K562 (cell line): ENCODE results near the gene VWA3B. TPM values are rescaled to one million over a fixed set of nuclear protein-coding genes. Genes with fewer than 3 reads are reported as not detected.

Experiments used
- ATAC-seq: fragments of 200-7000 bp; cut with Tn5 transposase; 3 replicates; pipeline ENCODE4 v1.9.1; 2020; ENCODE audit warnings: moderate library complexity
- BruUV-seq: library from RNA; stranded (reverse); fragments of 400-500 nt; replicated peaks from 2 replicates; lab custom pipeline; 2021; lab: Mats Ljungman, UMichigan
- CTCF ChIA-PET: fragments of 300-600 bp; formaldehyde crosslinking; extraction: SDS; loops from one replicate; lab custom pipeline; 2021; ENCODE audit warnings: low intra/inter-chr PET ratio; lab: Yijun Ruan, JAX
- POLR2A ChIA-PET: fragments of 300-600, 350-650 bp; sonication (Branson Sonifier 250); formaldehyde crosslinking; extraction: SDS; loops from one replicate; lab custom pipeline; 2021; ENCODE audit warnings: antibody characterized with exemption, inconsistent platforms; lab: Yijun Ruan, JAX
- DNase-seq, 4 experiments: peaks; one replicate each; pipeline versions ENCODE4 v3.0.0 to v3.0.0-alpha.2; 2011 to 2018; ENCODE audit warnings: low spot score in 3 of 4, mixed read lengths in 3 of 4; ENCODE audit errors: extremely low read depth in 1 of 4
- FAIRE-seq: peaks from 2 replicates; lab custom pipeline; 2011; peaks lifted over from hg19 to GRCh38; lab: Jason Lieb, UNC
- H2AFZ ChIP-seq: 2 replicates; pipeline ENCODE4 v1.6.0; 2011; ENCODE audit warnings: low read depth, low read length, control low read depth, inconsistent platforms
- H3K27ac ChIP-seq: fragments of 200-600 bp; 3 replicates; pipeline ENCODE4 v1.8.0; 2011; ENCODE audit warnings: low read depth, mild to moderate bottlenecking, control low read depth, inconsistent platforms, low read length, moderate library complexity, mixed read lengths; ENCODE audit errors: extremely low read depth
- H3K27me3 ChIP-seq, 2 experiments: fragments of 300-600 bp in 1 of 2; 2 replicates in 1 of 2; 3 replicates in 1 of 2; pipeline versions ENCODE4 v1.6.0 to v1.8.0; 2011; ENCODE audit warnings: inconsistent platforms in 2 of 2, low read length in 2 of 2, mild to moderate bottlenecking in 1 of 2, mixed read lengths in 1 of 2, moderate library complexity in 1 of 2; ENCODE audit not compliant: control insufficient read depth in 2 of 2, insufficient read depth in 2 of 2
- H3K36me3 ChIP-seq: fragments of 300-600 bp; 3 replicates; pipeline ENCODE4 v1.8.0; 2011; ENCODE audit warnings: mild to moderate bottlenecking, low read length, inconsistent platforms; ENCODE audit not compliant: control insufficient read depth, insufficient read depth
- H3K4me1 ChIP-seq, 2 experiments: fragments of 200-600 bp in 1 of 2; replicated peaks in 1 of 2; 2 replicates in 1 of 2; 3 replicates in 1 of 2; pipeline versions ENCODE4 v1.5.1 to v1.8.0; 2011; ENCODE audit warnings: inconsistent platforms in 2 of 2, low read length in 2 of 2, mild to moderate bottlenecking in 1 of 2, mixed read lengths in 1 of 2, moderate library complexity in 1 of 2; ENCODE audit not compliant: control insufficient read depth in 2 of 2, insufficient read depth in 2 of 2
- H3K4me2 ChIP-seq: 2 replicates; pipeline ENCODE4 v1.6.1; 2011; ENCODE audit warnings: low read length, control low read depth, inconsistent platforms, mixed read lengths; ENCODE audit not compliant: insufficient read depth
- H3K4me3 ChIP-seq: fragments of 200-600 bp; sonication (generic), shearing (Covaris generic); 2 replicates; pipeline ENCODE4 v1.5.1; 2016; ENCODE audit warnings: control low read depth, inconsistent platforms
- H3K79me2 ChIP-seq: fragments of 200-600 bp; 3 replicates; pipeline ENCODE4 v1.8.0; 2011; ENCODE audit warnings: low read length, inconsistent platforms; ENCODE audit not compliant: control insufficient read depth, insufficient read depth
- H3K9ac ChIP-seq, 2 experiments: 2 replicates each; pipeline versions ENCODE4 v1.6.0 to v1.6.1; 2011; ENCODE audit warnings: low read depth in 2 of 2, low read length in 2 of 2, control low read depth in 1 of 2, inconsistent platforms in 1 of 2, mild to moderate bottlenecking in 1 of 2, mixed read lengths in 1 of 2; ENCODE audit not compliant: insufficient read depth in 1 of 2
- H3K9me1 ChIP-seq: one replicate; pipeline ENCODE4 v1.6.0; 2011; ENCODE audit warnings: inconsistent platforms, mild to moderate bottlenecking, low read length, moderate library complexity; ENCODE audit not compliant: control insufficient read depth, insufficient read depth
- H3K9me3 ChIP-seq: replicated peaks from 2 replicates; pipeline ENCODE4 v1.5.1; 2011; ENCODE audit warnings: low read depth, low read length, inconsistent platforms; ENCODE audit not compliant: control insufficient read depth, insufficient read depth
- H4K20me1 ChIP-seq: replicated peaks from 2 replicates; pipeline ENCODE4 v1.6.1; 2011; ENCODE audit warnings: low read length, inconsistent platforms, mixed read lengths; ENCODE audit not compliant: control insufficient read depth, insufficient read depth
- EP400 ChIP-seq: fragments of 450-650 bp; IDR thresholded peaks from 2 replicates; pipeline ENCODE4 v1.6.1; 2017; ENCODE audit warnings: antibody characterized with exemption, mild to moderate bottlenecking, moderate library complexity
- HNRNPK ChIP-seq: fragments of 200-400 bp; formaldehyde crosslinking; IDR thresholded peaks from one replicate; pipeline ENCODE4 v1.6.1; 2018; ENCODE audit warnings: mild to moderate bottlenecking, low read depth, low read length; ENCODE audit not compliant: poor library complexity, severe bottlenecking
- KLF13 ChIP-seq: fragments of 450-650 bp; IDR thresholded peaks from 2 replicates; pipeline ENCODE4 v1.6.1; 2016; ENCODE audit warnings: missing genetic modification characterization, low read depth, mild to moderate bottlenecking, missing compliant biosample characterization, moderate library complexity, borderline replicate concordance
- NR1H2 ChIP-seq: sonication (generic); formaldehyde crosslinking; IDR thresholded peaks from 2 replicates; pipeline ENCODE4 v1.4.0; 2020; ENCODE audit warnings: mild to moderate bottlenecking, missing genetic modification reagents
- RFX1 ChIP-seq: fragments of 450-650 bp; IDR thresholded peaks from 2 replicates; pipeline ENCODE4 v1.6.1; 2016; ENCODE audit warnings: mild to moderate bottlenecking, moderate library complexity
- ZNF217 ChIP-seq: sonication (generic); formaldehyde crosslinking; IDR thresholded peaks from 2 replicates; pipeline ENCODE4 v1.8.0; 2022; ENCODE audit warnings: mild to moderate bottlenecking, missing genetic modification reagents
- ZNF830 ChIP-seq: fragments of 250-450 bp; sonication (Bioruptor Pico); IDR thresholded peaks from 2 replicates; pipeline ENCODE4 v1.5.0; 2021; ENCODE audit warnings: mild to moderate bottlenecking
- WGBS: fragments of 100-300 bp; shearing (Covaris generic); methylation state at CpG from one replicate; pipeline ENCODE4 v1.1.6; 2016; ENCODE audit warnings: low coverage, mixed read lengths; ENCODE audit not compliant: insufficient coverage; ENCODE audit errors: missing lambda C conversion rate; 5-methylcytosine and 5-hydroxymethylcytosine counted together
- in situ Hi-C: fragments of 300-500 bp; cut with MboI; formaldehyde crosslinking; loops from 4 replicates; pipeline ENCODE4 v1.15.0; 2018; ENCODE audit warnings: inconsistent platforms, mixed read lengths
- intact Hi-C: fragments of 100-400 bp; cut with micrococcal nuclease; formaldehyde crosslinking; loops from 2 replicates; pipeline ENCODE4 v1.14.2; 2022
- polyA plus RNA-seq, 8 experiments: library from polyadenylated mRNA; depleted of rRNA in 4 of 8; stranded (reverse) in 5 of 8; unstranded in 3 of 8; fragments of >200 nt; fragmentation: Nextera tagmentation in 2 of 8; fragmentation: Illumina TruSeq in 1 of 8; extraction: Ambion mirVana in 2 of 8; extraction: Trizol in 1 of 8; gene quantifications; 2 replicates each; pipeline versions ENCODE4 v1.2.1 to v1.2.3, GENCODE V29; 2011 to 2014; ENCODE audit warnings: inconsistent platforms in 1 of 8, missing spikeins in 1 of 8
- total RNA-seq, 7 experiments: library from RNA; depleted of rRNA in 6 of 7; stranded (reverse); fragments of >200 nt in 6 of 7; fragmentation: Illumina TruSeq in 2 of 7; extraction: Trizol in 2 of 7; gene quantifications; 2 replicates each; pipeline versions ENCODE4 v1.2.1 to v1.2.3, GENCODE V29; 2011 to 2021; ENCODE audit warnings: low replicate concordance in 1 of 7
- TF ChIP-seq, protein P1 (sequence below): sonication (generic); formaldehyde crosslinking; IDR thresholded peaks from 2 replicates; pipeline ENCODE4 v1.8.1; 2023; ENCODE audit warnings: mild to moderate bottlenecking, missing genetic modification reagents

Gene VWA3B
- total and polyA plus RNA-seq, 9 of the 15 experiments (the other 6 are each of a cell fraction or from before 2014, with no cell fraction given) = not detected

DNA sequence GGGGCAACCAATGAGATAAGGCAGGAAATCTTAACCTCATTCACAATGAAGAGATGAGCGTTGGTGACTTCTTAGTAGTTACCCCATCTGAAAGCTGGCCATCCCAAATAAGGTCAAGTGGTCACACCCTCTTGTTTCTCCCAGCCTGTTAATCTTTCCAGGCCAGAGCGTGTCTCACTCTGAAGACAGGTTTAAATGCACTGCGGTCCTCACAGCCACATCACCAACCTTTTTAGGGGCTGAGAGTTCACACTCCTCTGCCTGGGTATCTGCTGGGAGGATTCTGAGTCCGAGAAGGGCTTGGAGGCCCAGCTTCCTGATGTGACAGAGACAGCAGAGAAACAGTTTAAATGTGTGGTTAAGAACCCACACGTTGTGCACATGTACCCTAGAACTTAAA lies 246.0 kb downstream of the VWA3B start (continued):
- TF ChIP-seq, protein P1, sequence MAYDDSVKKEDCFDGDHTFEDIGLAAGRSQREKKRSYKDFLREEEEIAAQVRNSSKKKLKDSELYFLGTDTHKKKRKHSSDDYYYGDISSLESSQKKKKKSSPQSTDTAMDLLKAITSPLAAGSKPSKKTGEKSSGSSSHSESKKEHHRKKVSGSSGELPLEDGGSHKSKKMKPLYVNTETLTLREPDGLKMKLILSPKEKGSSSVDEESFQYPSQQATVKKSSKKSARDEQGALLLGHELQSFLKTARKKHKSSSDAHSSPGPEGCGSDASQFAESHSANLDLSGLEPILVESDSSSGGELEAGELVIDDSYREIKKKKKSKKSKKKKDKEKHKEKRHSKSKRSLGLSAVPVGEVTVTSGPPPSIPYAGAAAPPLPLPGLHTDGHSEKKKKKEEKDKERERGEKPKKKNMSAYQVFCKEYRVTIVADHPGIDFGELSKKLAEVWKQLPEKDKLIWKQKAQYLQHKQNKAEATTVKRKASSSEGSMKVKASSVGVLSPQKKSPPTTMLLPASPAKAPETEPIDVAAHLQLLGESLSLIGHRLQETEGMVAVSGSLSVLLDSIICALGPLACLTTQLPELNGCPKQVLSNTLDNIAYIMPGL = no peak
- TF ChIP-seq EP400 = no peak
- no peak for TF ChIP-seq NR1H2 (CRISPR knock-in tag)

- Histone ChIP-seq H4K20me1 (no peaks in the 10 kb centered on the region), H3K27me3 (peaks cover 5 to 16% of the 10 kb centered on the region in 2 experiments; a peak in 4 of 5 replicates), H3K9me3 (no peaks in the 10 kb centered on the region), H3K79me2 (no peaks in the 10 kb centered on the region), H3K4me3 (no peak overlapping the region), H3K9me1 (no peaks in the 10 kb centered on the region), H3K4me1 (no peaks in the 10 kb centered on the region), H3K9ac (no peak overlapping the region), H2AFZ (no peak overlapping the region), H3K4me2 (no peak overlapping the region), H3K36me3 (no peaks in the 10 kb centered on the region), H3K27ac (no peak overlapping the region)
- 0% methylated on average over 2 of the region's 2 CpGs for WGBS
- no peak for FAIRE-seq
- no peak for ATAC-seq
- no peak for DNase-seq
- TF ChIP-seq ZNF830 (CRISPR knock-in tag) = no peak
- no peak for TF ChIP-seq RFX1
- no peak for TF ChIP-seq HNRNPK
- TF ChIP-seq KLF13 (tag) = no peak
- no peak for TF ChIP-seq ZNF217 (CRISPR knock-in tag)
- intact Hi-C loops = no loop called here
- POLR2A ChIA-PET = no interaction called here
- in situ Hi-C loops = no loop called here
- CTCF ChIA-PET = no interaction called here
- no TSS peak for BruUV-seq
Measured at GRCh38 chr2:98333922-98334321, 247.0 kb downstream of the VWA3B start.
